Esophagus muscularis mucosa (tissue), 4 donors: ENCODE results near the gene VPS13D. TPM values are rescaled to one million over a fixed set of nuclear protein-coding genes. Genes with fewer than 3 reads are reported as not detected.

Experiments
- DNase-seq: peaks from one replicate; pipeline ENCODE4 v3.0.0-alpha.2; 2017; ENCODE audit errors: extremely low spot score
- H3K27ac ChIP-seq, 4 donors: fragments of 200-600 bp; sonication (generic); replicated peaks in 1 of 4; 1 replicate in 3 of 4; 2 replicates in 1 of 4; pipeline ENCODE4 v1.5.1; 2016 to 2019; ENCODE audit warnings: mild to moderate bottlenecking in 1 of 4
- H3K27me3 ChIP-seq, 4 donors: fragments of 200-600 bp; sonication (generic); one replicate each; pipeline versions ENCODE4 v1.5.1 to v1.6.0; 2016 to 2019
- H3K36me3 ChIP-seq, 4 donors: fragments of 200-600 bp; sonication (generic); one replicate each; pipeline ENCODE4 v1.5.1; 2016 to 2019
- H3K4me1 ChIP-seq, 4 donors: fragments of 200-600 bp; sonication (generic); one replicate each; pipeline ENCODE4 v1.5.1; 2016 to 2019
- H3K4me3 ChIP-seq, 4 donors: fragments of 200-600 bp; sonication (generic); 1 replicate in 2 of 4; 2 replicates in 2 of 4; pipeline ENCODE4 v1.5.1; 2016 to 2019; ENCODE audit warnings: mild to moderate bottlenecking in 4 of 4, moderate library complexity in 1 of 4
- H3K9me3 ChIP-seq, 4 donors: fragments of 200-600 bp; sonication (generic); 1 replicate in 3 of 4; 2 replicates in 1 of 4; pipeline ENCODE4 v1.5.1; 2016 to 2019
- EP300 ChIP-seq: sonication (generic); formaldehyde crosslinking; IDR thresholded peaks from one replicate; pipeline ENCODE4 v1.6.1; 2017; ENCODE audit warnings: antibody characterized with exemption
- POLR2A ChIP-seq: fragments of 450-650 bp; IDR thresholded peaks from one replicate; pipeline ENCODE4 v1.6.1; 2017; ENCODE audit warnings: antibody characterized with exemption, moderate library complexity, mild to moderate bottlenecking, low read depth
- POLR2AphosphoS5 ChIP-seq, 2 donors: sonication (generic); formaldehyde crosslinking; IDR thresholded peaks; one replicate each; pipeline ENCODE4 v1.6.1; 2017; ENCODE audit warnings: antibody characterized with exemption in 2 of 2
- WGBS: methylation state at CpG from one replicate; pipeline ENCODE4 v1.1.5; 2018; 5-methylcytosine and 5-hydroxymethylcytosine counted together
- intact Hi-C: fragments of 100-400 bp; cut with DNase I; formaldehyde crosslinking; loops from one replicate; pipeline ENCODE4 v1.15.1; 2023
- total RNA-seq, 4 donors: library from RNA; depleted of rRNA; stranded (reverse); fragments of >200 nt; gene quantifications; one replicate each; pipeline versions ENCODE4 v1.1.0 to v1.2.1, GENCODE V29; 2016
- TF ChIP-seq, protein P1 (sequence below), 3 experiments: fragments of 200-600 bp in 2 of 3; fragments of 450-650 bp in 1 of 3; sonication (generic) in 2 of 3; IDR thresholded peaks; one replicate each; pipeline ENCODE4 v1.5.1; 2017 to 2019; ENCODE audit warnings: antibody characterized with exemption in 3 of 3, mild to moderate bottlenecking in 2 of 3, moderate library complexity in 1 of 3

Gene VPS13D
- total RNA-seq, 4 donors from 2014 or later, result 67.8 to 93.3 (median 85.4) TPM

DNA sequence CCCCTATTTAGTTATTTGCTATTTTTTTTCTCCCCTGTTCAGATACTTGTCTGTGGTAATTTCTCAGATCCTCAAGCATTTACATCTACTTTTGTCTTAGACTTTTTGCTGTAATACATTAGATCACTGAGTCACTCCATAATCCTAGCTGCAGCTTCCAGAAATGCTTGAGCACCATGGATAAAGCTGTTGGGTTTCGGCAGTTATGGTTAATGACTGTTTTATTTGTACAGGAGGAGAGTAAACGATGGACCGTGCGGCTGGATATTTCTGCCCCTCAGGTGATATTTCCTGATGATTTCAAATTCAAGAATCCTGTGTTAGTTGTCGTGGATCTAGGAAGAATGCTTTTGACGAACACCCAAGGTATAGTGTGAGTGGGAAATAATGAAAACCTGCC, 42.9 kb downstream of the VPS13D start:
- TF ChIP-seq, protein P1, sequence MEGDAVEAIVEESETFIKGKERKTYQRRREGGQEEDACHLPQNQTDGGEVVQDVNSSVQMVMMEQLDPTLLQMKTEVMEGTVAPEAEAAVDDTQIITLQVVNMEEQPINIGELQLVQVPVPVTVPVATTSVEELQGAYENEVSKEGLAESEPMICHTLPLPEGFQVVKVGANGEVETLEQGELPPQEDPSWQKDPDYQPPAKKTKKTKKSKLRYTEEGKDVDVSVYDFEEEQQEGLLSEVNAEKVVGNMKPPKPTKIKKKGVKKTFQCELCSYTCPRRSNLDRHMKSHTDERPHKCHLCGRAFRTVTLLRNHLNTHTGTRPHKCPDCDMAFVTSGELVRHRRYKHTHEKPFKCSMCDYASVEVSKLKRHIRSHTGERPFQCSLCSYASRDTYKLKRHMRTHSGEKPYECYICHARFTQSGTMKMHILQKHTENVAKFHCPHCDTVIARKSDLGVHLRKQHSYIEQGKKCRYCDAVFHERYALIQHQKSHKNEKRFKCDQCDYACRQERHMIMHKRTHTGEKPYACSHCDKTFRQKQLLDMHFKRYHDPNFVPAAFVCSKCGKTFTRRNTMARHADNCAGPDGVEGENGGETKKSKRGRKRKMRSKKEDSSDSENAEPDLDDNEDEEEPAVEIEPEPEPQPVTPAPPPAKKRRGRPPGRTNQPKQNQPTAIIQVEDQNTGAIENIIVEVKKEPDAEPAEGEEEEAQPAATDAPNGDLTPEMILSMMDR (IDR thresholded peaks at IDR 0.05), result no peak
- Histone ChIP-seq H3K9me3 (no peaks in the 10 kb centered on the region), H3K4me3 (no peak overlapping the region), H3K36me3 (peaks cover 60 to 99% (median 93%) of the 10 kb centered on the region in 4 donors), H3K27ac (no peak overlapping the region), H3K27me3 (no peaks in the 10 kb centered on the region), H3K4me1 (peaks cover 0 to 23% (median 4%) of the 10 kb centered on the region in 4 donors)
- WGBS, result 90% methylated on average over 6 of the region's 6 CpGs
- no peak for DNase-seq
- intact Hi-C loops, result loop anchor here (10.0 kb wide), 1 partner anchor 382 kb away; no protein-coding TSS in a partner anchor

DNA sequence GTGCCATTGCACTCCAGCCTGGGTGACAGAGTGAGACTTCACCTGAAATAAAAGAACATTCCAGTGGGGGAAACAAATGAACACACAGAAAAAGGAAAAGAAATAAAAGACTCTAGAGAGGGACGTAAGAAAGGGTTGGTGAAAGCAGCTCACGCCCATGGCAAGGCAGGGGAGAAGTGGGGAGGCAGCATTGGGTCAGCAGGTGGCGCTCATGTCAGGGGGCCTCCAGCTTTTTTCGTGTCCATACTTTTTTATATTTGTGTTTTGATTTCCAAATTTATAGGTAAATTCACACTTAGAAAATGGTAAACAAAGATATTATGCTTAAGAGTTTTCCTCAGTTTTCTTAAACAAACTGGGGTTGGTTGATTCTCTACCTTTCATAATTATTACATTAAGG, 45.5 kb downstream of the VPS13D start:
- no peak overlapping the region for H3K4me3 ChIP-seq
- intact Hi-C loops, result loop anchor here (10.0 kb wide), 1 partner anchor 379 kb away; no protein-coding TSS in a partner anchor
- WGBS, result 63% methylated on average over 4 of the region's 4 CpGs
- TF ChIP-seq, protein P1 (IDR thresholded peaks at IDR 0.05), result peak; percentile 63 to 76 (median 67)
- TF ChIP-seq POLR2A (no peak), EP300 (no peak), POLR2AphosphoS5 (IDR thresholded peaks at IDR 0.05) (no peak)
- H3K27ac ChIP-seq, result peak overlapping the region in 2 of 4 donors; percentile 14 to 25
- H3K4me1 ChIP-seq, result peaks cover 0 to 23% (median 4%) of the 10 kb centered on the region in 4 donors
- peaks cover 44 to 98% (median 88%) of the 10 kb centered on the region in 4 donors for H3K36me3 ChIP-seq
- no peaks in the 10 kb centered on the region for H3K27me3 ChIP-seq
- H3K9me3 ChIP-seq, result no peaks in the 10 kb centered on the region
- DNase-seq, result no peak

DNA sequence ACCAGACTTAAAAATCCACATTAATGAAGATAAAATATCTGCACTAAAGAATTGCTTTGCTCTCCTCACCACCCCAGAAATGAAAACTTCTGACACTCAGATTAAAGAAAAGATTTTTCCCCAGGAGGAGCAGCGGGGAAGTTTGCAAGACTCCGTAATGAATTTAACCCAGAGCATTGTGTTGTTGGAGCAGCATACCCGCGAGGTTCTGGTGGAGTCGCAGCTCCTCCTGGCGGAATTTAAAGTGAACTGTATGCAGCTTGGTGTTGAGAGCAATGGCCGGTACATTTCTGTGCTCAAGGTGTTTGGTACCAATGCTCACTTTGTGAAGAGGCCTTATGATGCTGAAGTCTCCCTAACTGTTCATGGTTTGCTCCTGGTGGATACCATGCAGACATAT, 46.4 kb downstream of the VPS13D start:
- Histone ChIP-seq H3K27me3 (no peaks in the 10 kb centered on the region), H3K36me3 (peaks cover 45 to 95% (median 83%) of the 10 kb centered on the region in 4 donors)
- DNase-seq, result no peak

DNA sequence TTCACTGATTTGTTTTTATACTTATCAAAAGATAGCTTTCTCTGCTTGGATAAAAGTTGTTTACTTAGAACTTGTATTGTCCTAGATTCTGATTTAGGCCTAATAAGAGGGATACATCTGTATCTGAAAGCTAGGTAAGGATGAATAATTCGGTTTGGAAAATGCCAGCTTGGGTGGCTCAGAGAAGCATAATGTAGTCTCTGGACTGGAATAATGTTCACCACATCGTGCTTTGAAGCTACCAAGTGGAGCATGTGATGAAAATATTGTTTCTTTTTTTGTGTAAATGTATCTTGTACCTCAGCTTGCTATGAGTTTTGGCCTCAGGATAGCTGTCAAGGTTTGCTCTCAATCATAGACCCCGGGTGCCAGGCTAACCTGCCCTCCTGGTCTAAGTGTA, 49.2 kb downstream of the VPS13D start:
- Histone ChIP-seq H3K27ac (no peak overlapping the region), H3K9me3 (no peaks in the 10 kb centered on the region), H3K4me1 (peaks cover 0 to 13% (median 4%) of the 10 kb centered on the region in 4 donors), H3K36me3 (peaks cover 48 to 95% (median 84%) of the 10 kb centered on the region in 4 donors), H3K4me3 (no peak overlapping the region), H3K27me3 (no peaks in the 10 kb centered on the region)
- intact Hi-C loops, result loop anchor here (10.0 kb wide), 1 partner anchor 376 kb away; no protein-coding TSS in a partner anchor
- 91% methylated on average over 3 of the region's 3 CpGs for WGBS
- TF ChIP-seq EP300 (no peak), POLR2AphosphoS5 (IDR thresholded peaks at IDR 0.05) (no peak), POLR2A (no peak)
- TF ChIP-seq, protein P1 (IDR thresholded peaks at IDR 0.05), result no peak
- no peak for DNase-seq

More for the DNA sequence above, 46.4 kb downstream of the VPS13D start:
- intact Hi-C loops, result loop anchor here (10.0 kb wide), 1 partner anchor 379 kb away; no protein-coding TSS in a partner anchor
- TF ChIP-seq, protein P1 (IDR thresholded peaks at IDR 0.05), result peak; percentile 58 to 71 (median 61)
- TF ChIP-seq EP300, result no peak
- TF ChIP-seq POLR2AphosphoS5 (IDR thresholded peaks at IDR 0.05), result no peak
- no peak for TF ChIP-seq POLR2A
- Histone ChIP-seq H3K9me3 (no peaks in the 10 kb centered on the region), H3K4me1 (peaks cover 0 to 22% (median 4%) of the 10 kb centered on the region in 4 donors), H3K27ac (peak overlapping the region in 2 of 4 donors; percentile 14 to 25), H3K4me3 (no peak overlapping the region)
- WGBS, result 75% methylated on average over 7 of the region's 7 CpGs
